Endothelial cell of umbilical vein (primary cell): ENCODE measurements around the gene CHIT1. TPM values are rescaled to one million over a fixed set of nuclear protein-coding genes. Genes with fewer than 3 reads are reported as not detected.

ENCODE experiments used
- BruUV-seq: library from RNA; stranded (reverse); fragments of 400-500 nt; replicated peaks from 2 replicates; lab custom pipeline; 2021; lab: Mats Ljungman, UMichigan
- CTCF ChIA-PET: fragments of 300-600, 350-600 bp; sonication (Branson Sonifier 250); formaldehyde crosslinking; loops from one replicate; lab custom pipeline; 2021; ENCODE audit warnings: antibody characterized with exemption, inconsistent platforms; lab: Charles Lee
- POLR2A ChIA-PET: fragments of 300-600, 350-600 bp; sonication (Branson Sonifier 250); formaldehyde crosslinking; loops from one replicate; lab custom pipeline; 2021; ENCODE audit warnings: antibody characterized with exemption, inconsistent platforms; lab: Charles Lee
- DNase-seq: peaks from one replicate; pipeline ENCODE4 v3.0.0-alpha.2; 2011; ENCODE audit warnings: low read depth, low spot score
- FAIRE-seq: peaks from 2 replicates; lab custom pipeline; 2011; peaks lifted over from hg19 to GRCh38; lab: Jason Lieb, UNC
- H2AFZ ChIP-seq: 2 replicates; pipeline ENCODE4 v1.6.0; 2012; ENCODE audit warnings: low read depth, low read length, control low read depth, inconsistent platforms
- H3K27ac ChIP-seq: 2 replicates; pipeline ENCODE4 v1.5.1; 2011; ENCODE audit warnings: low read depth, mild to moderate bottlenecking, control low read depth, low read length, moderate library complexity; ENCODE audit not compliant: insufficient read depth
- H3K27me3 ChIP-seq, 2 experiments: 2 replicates each; pipeline versions ENCODE4 v1.6.0 to v1.6.1; 2011; ENCODE audit warnings: low read length in 2 of 2, mixed read lengths in 1 of 2; ENCODE audit not compliant: control insufficient read depth in 2 of 2, insufficient read depth in 2 of 2
- H3K36me3 ChIP-seq, 2 experiments: 2 replicates in 1 of 2; 3 replicates in 1 of 2; pipeline ENCODE4 v1.5.1; 2011; ENCODE audit warnings: low read length in 2 of 2, mild to moderate bottlenecking in 1 of 2, moderate library complexity in 1 of 2; ENCODE audit not compliant: control insufficient read depth in 2 of 2, insufficient read depth in 2 of 2; ENCODE audit errors: extremely low read depth in 1 of 2
- H3K4me1 ChIP-seq: 3 replicates; pipeline ENCODE4 v1.5.1; 2011; ENCODE audit warnings: mild to moderate bottlenecking, low read length; ENCODE audit not compliant: control insufficient read depth, insufficient read depth; ENCODE audit errors: extremely low read depth
- H3K4me2 ChIP-seq: 2 replicates; pipeline ENCODE4 v1.6.1; 2011; ENCODE audit warnings: low read length, control low read depth, mixed read lengths; ENCODE audit not compliant: insufficient read depth
- H3K4me3 ChIP-seq, 3 experiments: fragments of 200-600 bp in 1 of 3; sonication (generic), shearing (Covaris generic) in 1 of 3; replicated peaks in 1 of 3; 2 replicates each; pipeline ENCODE4 v1.5.1; 2011 to 2016; ENCODE audit warnings: control low read depth in 3 of 3, low read length in 3 of 3, mild to moderate bottlenecking in 2 of 3, inconsistent platforms in 1 of 3, low read depth in 1 of 3, moderate library complexity in 1 of 3; ENCODE audit not compliant: insufficient read depth in 1 of 3
- H3K79me2 ChIP-seq: 2 replicates; pipeline ENCODE4 v1.6.0; 2012; ENCODE audit warnings: low read length, inconsistent platforms; ENCODE audit not compliant: control insufficient read depth, insufficient read depth
- H3K9ac ChIP-seq: replicated peaks from 2 replicates; pipeline ENCODE3; 2011; ENCODE audit warnings: low read length, control low read depth; ENCODE audit not compliant: insufficient read depth; ENCODE audit errors: extremely low read depth
- H3K9me1 ChIP-seq: replicated peaks from 3 replicates; pipeline ENCODE4 v1.6.0; 2011; ENCODE audit warnings: mild to moderate bottlenecking, low read length; ENCODE audit not compliant: control insufficient read depth, insufficient read depth; ENCODE audit errors: extremely low read depth
- H3K9me3 ChIP-seq: replicated peaks from 2 replicates; pipeline ENCODE4 v1.5.1; 2012; ENCODE audit warnings: low read length, inconsistent platforms; ENCODE audit not compliant: control insufficient read depth, insufficient read depth
- H4K20me1 ChIP-seq: replicated peaks from 2 replicates; pipeline ENCODE3; 2011; ENCODE audit warnings: mild to moderate bottlenecking, low read length; ENCODE audit not compliant: control insufficient read depth, insufficient read depth; ENCODE audit errors: extremely low read depth
- EZH2 ChIP-seq: IDR thresholded peaks from 2 replicates; pipeline ENCODE4 v1.6.1; 2012; ENCODE audit warnings: borderline replicate concordance, low read depth, mild to moderate bottlenecking, moderate library complexity, low read length, inconsistent platforms; ENCODE audit not compliant: severe bottlenecking
- FOS ChIP-seq: IDR thresholded peaks from 2 replicates; pipeline ENCODE4 v1.6.1; 2011; ENCODE audit warnings: mild to moderate bottlenecking, low read length, moderate library complexity, borderline replicate concordance; ENCODE audit not compliant: insufficient read depth
- GATA2 ChIP-seq: IDR thresholded peaks from 2 replicates; pipeline ENCODE4 v1.7.0; 2011; ENCODE audit warnings: low read depth, mild to moderate bottlenecking, moderate library complexity, mixed read lengths, low read length; ENCODE audit not compliant: insufficient read length, insufficient read depth
- JUN ChIP-seq: IDR thresholded peaks from 2 replicates; pipeline ENCODE4 v1.6.1; 2011; ENCODE audit warnings: borderline replicate concordance, low read depth; ENCODE audit not compliant: insufficient read length, insufficient read depth
- MYC ChIP-seq: IDR thresholded peaks from one replicate; pipeline ENCODE4 v1.6.1; 2011; ENCODE audit warnings: mild to moderate bottlenecking, low read depth, low read length
- POLR2A ChIP-seq: IDR thresholded peaks from 2 replicates; pipeline ENCODE4 v1.6.1; 2012; ENCODE audit warnings: low read depth, mild to moderate bottlenecking, control low read depth, low read length
- POLR2AphosphoS5 ChIP-seq: IDR thresholded peaks from 2 replicates; pipeline ENCODE4 v1.6.1; 2012; ENCODE audit warnings: low read depth, mild to moderate bottlenecking, control low read depth, low read length, moderate library complexity; ENCODE audit not compliant: insufficient read depth
- dilution Hi-C: fragments of 300-500 bp; cut with MboI; formaldehyde crosslinking; loops from one replicate; pipeline ENCODE4 v1.15.0; 2019; ENCODE audit warnings: low sequenced_read_pairs; ENCODE audit not compliant: extremely low pct_ligation_motif_present
- intact Hi-C: fragments of 100-400 bp; cut with micrococcal nuclease; formaldehyde crosslinking; loops from one replicate; pipeline ENCODE4 v1.10.0; 2022
- polyA plus RNA-seq, 4 experiments: library from polyadenylated mRNA; depleted of rRNA in 3 of 4; stranded (reverse) in 3 of 4; unstranded in 1 of 4; fragments of >200 nt; gene quantifications; 2 replicates each; pipeline versions ENCODE4 v1.2.1 to v1.2.3, GENCODE V29; 2011 to 2012; ENCODE audit warnings: missing spikeins in 1 of 4
- total RNA-seq: library from RNA; stranded (reverse); gene quantifications from 2 replicates; pipeline ENCODE4 v1.2.3, GENCODE V29; 2021
- TF ChIP-seq, protein P1 (sequence below): IDR thresholded peaks from 2 replicates; pipeline ENCODE4 v1.6.1; 2011; ENCODE audit not compliant: insufficient read depth, insufficient read length
- TF ChIP-seq, protein P2 (sequence below), 2 donors: IDR thresholded peaks; 1 replicate in 1 of 2; 2 replicates in 1 of 2; pipeline ENCODE4 v1.5.1; 2011; ENCODE audit warnings: low read length in 2 of 2, mild to moderate bottlenecking in 2 of 2, moderate library complexity in 2 of 2, control low read depth in 1 of 2, inconsistent platforms in 1 of 2, low read depth in 1 of 2; ENCODE audit not compliant: insufficient read depth in 1 of 2; ENCODE audit errors: extremely low read depth in 1 of 2

Gene CHIT1
- total and polyA plus RNA-seq, 2 donors (not counting 3 experiments of a cell fraction or from before 2014, with no cell fraction given) = not detected

DNA sequence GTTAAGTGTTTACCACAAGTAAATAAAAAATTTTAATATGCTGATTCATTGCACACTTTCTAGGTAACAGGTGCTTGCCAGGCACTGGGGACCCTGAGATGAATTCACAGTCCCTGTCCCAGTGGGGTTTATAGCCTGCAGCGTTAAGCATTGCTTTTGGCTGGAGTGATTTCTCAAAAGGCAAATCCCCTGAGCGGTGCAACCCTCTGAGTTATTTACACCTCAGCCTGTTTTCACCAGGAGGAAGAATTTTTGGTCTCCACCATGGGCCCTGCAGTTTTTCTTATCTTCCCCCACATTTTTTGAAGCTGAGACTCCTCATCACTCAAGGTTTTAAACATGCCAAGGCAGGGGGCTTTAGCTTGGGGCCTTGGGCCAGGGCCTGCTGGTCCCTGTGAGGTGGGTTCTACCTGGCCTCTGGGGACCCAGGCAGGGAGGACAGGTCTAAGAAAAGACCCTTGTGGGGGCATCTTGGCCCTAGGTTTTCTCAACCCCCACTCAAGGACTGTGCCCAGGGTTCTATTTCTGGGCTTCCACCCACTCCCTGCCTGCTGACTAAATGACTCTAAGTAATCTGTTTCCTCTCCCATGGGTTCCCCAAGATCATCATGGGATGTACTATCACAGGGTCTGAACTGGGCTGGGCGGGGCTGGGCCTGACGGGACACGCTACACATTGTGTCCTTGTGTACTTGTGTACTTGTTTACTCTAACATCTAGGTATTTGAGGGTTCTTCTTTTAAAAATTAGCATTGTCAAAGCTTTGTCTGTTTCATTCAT, 10.2 kb upstream of the CHIT1 start:
- H3K36me3 ChIP-seq = no peaks in the 10 kb centered on the region
- intact Hi-C loops (no loop called here), dilution Hi-C loops (no loop called here)
- DNase-seq (no peak), FAIRE-seq (no peak)
- no peaks in the 10 kb centered on the region for H3K79me2 ChIP-seq
- H4K20me1 ChIP-seq = no peaks in the 10 kb centered on the region
- no peak overlapping the region for H2AFZ ChIP-seq
- H3K9me1 ChIP-seq = no peaks in the 10 kb centered on the region
- POLR2A ChIA-PET = no interaction called here
- H3K4me3 ChIP-seq = no peak overlapping the region
- H3K9me3 ChIP-seq = no peaks in the 10 kb centered on the region
- H3K27ac ChIP-seq = no peak overlapping the region
- no peak overlapping the region for H3K9ac ChIP-seq
- CTCF ChIA-PET = interaction anchor here (1.0 to 2.1 kb wide), 4 partner anchors 24 to 33 kb away, joined by 3 to 7 read pairs (median 4); no protein-coding TSS in a partner anchor
- BruUV-seq = no TSS peak
- TF ChIP-seq JUN (no peak), MYC (no peak), FOS (no peak), POLR2A (no peak), GATA2 (no peak), POLR2AphosphoS5 (no peak), EZH2 (no peak)
- TF ChIP-seq, protein P1, sequence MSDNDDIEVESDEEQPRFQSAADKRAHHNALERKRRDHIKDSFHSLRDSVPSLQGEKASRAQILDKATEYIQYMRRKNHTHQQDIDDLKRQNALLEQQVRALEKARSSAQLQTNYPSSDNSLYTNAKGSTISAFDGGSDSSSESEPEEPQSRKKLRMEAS = no peak
- TF ChIP-seq, protein P2, sequence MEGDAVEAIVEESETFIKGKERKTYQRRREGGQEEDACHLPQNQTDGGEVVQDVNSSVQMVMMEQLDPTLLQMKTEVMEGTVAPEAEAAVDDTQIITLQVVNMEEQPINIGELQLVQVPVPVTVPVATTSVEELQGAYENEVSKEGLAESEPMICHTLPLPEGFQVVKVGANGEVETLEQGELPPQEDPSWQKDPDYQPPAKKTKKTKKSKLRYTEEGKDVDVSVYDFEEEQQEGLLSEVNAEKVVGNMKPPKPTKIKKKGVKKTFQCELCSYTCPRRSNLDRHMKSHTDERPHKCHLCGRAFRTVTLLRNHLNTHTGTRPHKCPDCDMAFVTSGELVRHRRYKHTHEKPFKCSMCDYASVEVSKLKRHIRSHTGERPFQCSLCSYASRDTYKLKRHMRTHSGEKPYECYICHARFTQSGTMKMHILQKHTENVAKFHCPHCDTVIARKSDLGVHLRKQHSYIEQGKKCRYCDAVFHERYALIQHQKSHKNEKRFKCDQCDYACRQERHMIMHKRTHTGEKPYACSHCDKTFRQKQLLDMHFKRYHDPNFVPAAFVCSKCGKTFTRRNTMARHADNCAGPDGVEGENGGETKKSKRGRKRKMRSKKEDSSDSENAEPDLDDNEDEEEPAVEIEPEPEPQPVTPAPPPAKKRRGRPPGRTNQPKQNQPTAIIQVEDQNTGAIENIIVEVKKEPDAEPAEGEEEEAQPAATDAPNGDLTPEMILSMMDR (IDR thresholded peaks at IDR 0.05; ENCODE audit: extremely low read depth in 1 of 2, insufficient read depth in 1 of 2, low read depth in 1 of 2, low read length in 2 of 2) = no peak
- H3K27me3 ChIP-seq = peaks cover 4 to 6% of the 10 kb centered on the region in 2 experiments
- no peaks in the 10 kb centered on the region for H3K4me1 ChIP-seq
- no peak overlapping the region for H3K4me2 ChIP-seq
